PC-9 (cell line): ENCODE results near the gene NCS1. TPM values are rescaled to one million over a fixed set of nuclear protein-coding genes. Genes with fewer than 3 reads are reported as not detected.

ENCODE experiments used
- BruUV-seq: library from RNA; stranded (reverse); fragments of 400-500 nt; replicated peaks from 2 replicates; lab custom pipeline; 2021; lab: Mats Ljungman, UMichigan
- CTCF ChIA-PET: fragments of 300-600 bp; sonication (Branson Sonifier 250); formaldehyde crosslinking; loops from one replicate; lab custom pipeline; 2022; ENCODE audit warnings: antibody characterized with exemption; lab: Charles Lee
- POLR2A ChIA-PET: fragments of 300-600 bp; sonication (Branson Sonifier 250); formaldehyde crosslinking; loops from one replicate; lab custom pipeline; 2022; ENCODE audit warnings: antibody characterized with exemption; ENCODE audit not compliant: unreplicated experiment; lab: Charles Lee
- DNase-seq, 2 experiments: peaks; one replicate each; pipeline versions ENCODE4 v3.0.0 to v3.0.0-alpha.2; 2015 to 2022; ENCODE audit warnings: mixed read lengths in 1 of 2
- H2AFZ ChIP-seq: fragments of 200-600 bp; sonication (generic); 2 replicates; pipeline ENCODE4 v1.8.1; 2017; ENCODE audit warnings: antibody characterized with exemption
- H3F3A ChIP-seq: fragments of 200-600 bp; sonication (generic); 2 replicates; pipeline ENCODE4 v1.8.1; 2017; ENCODE audit warnings: antibody characterized with exemption, mild to moderate bottlenecking, low read depth; ENCODE audit not compliant: insufficient read depth
- H3K27ac ChIP-seq: fragments of 200-600 bp; sonication (generic); 2 replicates; pipeline ENCODE4 v1.6.1; 2016; ENCODE audit warnings: mixed run types
- H3K27me3 ChIP-seq: fragments of 200-600 bp; sonication (generic); 2 replicates; pipeline ENCODE4 v1.6.1; 2016; ENCODE audit warnings: low read depth, mixed run types; ENCODE audit not compliant: insufficient read depth
- H3K36me3 ChIP-seq: fragments of 200-600 bp; sonication (generic); 2 replicates; pipeline ENCODE4 v1.6.1; 2016; ENCODE audit warnings: low read depth, mixed run types
- H3K4me1 ChIP-seq: fragments of 200-600 bp; sonication (generic); replicated peaks from 2 replicates; pipeline ENCODE4 v1.6.1; 2016; ENCODE audit warnings: mixed run types; ENCODE audit not compliant: insufficient read depth
- H3K4me2 ChIP-seq: fragments of 200-600 bp; sonication (generic); 2 replicates; pipeline ENCODE4 v1.6.1; 2017; ENCODE audit warnings: mixed run types
- H3K4me3 ChIP-seq: fragments of 200-600 bp; sonication (generic); 2 replicates; pipeline ENCODE4 v1.6.1; 2016; ENCODE audit warnings: mixed run types
- H3K79me2 ChIP-seq: fragments of 200-600 bp; sonication (generic); 2 replicates; pipeline ENCODE4 v1.6.1; 2017; ENCODE audit warnings: low read depth, mixed run types
- H3K9me2 ChIP-seq: fragments of 200-600 bp; sonication (generic); 2 replicates; pipeline ENCODE4 v1.8.1; 2017; ENCODE audit warnings: mild to moderate bottlenecking; ENCODE audit not compliant: insufficient read depth
- H3K9me3 ChIP-seq: fragments of 200-600 bp; sonication (generic); 2 replicates; pipeline ENCODE4 v1.8.1; 2016; ENCODE audit warnings: low read depth; ENCODE audit not compliant: insufficient read depth
- H4K20me1 ChIP-seq: fragments of 200-600 bp; sonication (generic); 2 replicates; pipeline ENCODE4 v1.8.1; 2017; ENCODE audit not compliant: insufficient read depth
- CTCF ChIP-seq: fragments of 200-600 bp; sonication (generic); conservative IDR thresholded peaks from 2 replicates; pipeline ENCODE4 v1.6.1; 2017; ENCODE audit warnings: mixed run types, antibody characterized with exemption, mild to moderate bottlenecking, moderate library complexity
- EZH2 ChIP-seq: fragments of 200-600 bp; sonication (generic); IDR thresholded peaks from 2 replicates; pipeline ENCODE4 v1.8.0; 2017; ENCODE audit warnings: antibody characterized with exemption, low read depth
- intact Hi-C: fragments of 100-400 bp; cut with micrococcal nuclease; formaldehyde crosslinking; loops from one replicate; pipeline ENCODE4 v1.10.0; 2022; ENCODE audit not compliant: unreplicated experiment
- total RNA-seq: library from RNA; stranded (reverse); gene quantifications from 2 replicates; pipeline ENCODE4 v1.2.3, GENCODE V29; 2021

The NCS1 gene
- total RNA-seq, 1 experiment from 2014 or later = 59.2 TPM

GRCh38 chr9:130159057-130159456 is 13.1 kb upstream of the NCS1 start:
- no peaks in the 10 kb centered on the region for H3K4me1 ChIP-seq
- H3K4me3 ChIP-seq = no peak overlapping the region
- TF ChIP-seq EZH2 = no peak
- no peak for TF ChIP-seq CTCF
- H3K9me3 ChIP-seq = no peaks in the 10 kb centered on the region
- no peaks in the 10 kb centered on the region for H3K9me2 ChIP-seq
- no peaks in the 10 kb centered on the region for H3K79me2 ChIP-seq
- no peak overlapping the region for H3K27ac ChIP-seq
- POLR2A ChIA-PET = no interaction called here
- no peaks in the 10 kb centered on the region for H3K27me3 ChIP-seq
- no peaks in the 10 kb centered on the region for H3K36me3 ChIP-seq
- no TSS peak for BruUV-seq
- no peak overlapping the region for H2AFZ ChIP-seq
- H3F3A ChIP-seq = no peaks in the 10 kb centered on the region
- CTCF ChIA-PET = no interaction called here
- intact Hi-C loops = no loop called here
- H4K20me1 ChIP-seq = no peaks in the 10 kb centered on the region
- no peak for DNase-seq
- H3K4me2 ChIP-seq = no peak overlapping the region

GRCh38 chr9:130159915-130160670 is 12.1 kb upstream of the NCS1 start:
- TF ChIP-seq EZH2 = no peak
- TF ChIP-seq CTCF = no peak
- no peak overlapping the region for H2AFZ ChIP-seq
- H4K20me1 ChIP-seq = no peaks in the 10 kb centered on the region
- H3K27ac ChIP-seq = no peak overlapping the region
- intact Hi-C loops = no loop called here
- ChIA-PET POLR2A (no interaction called here), CTCF (no interaction called here)
- no peaks in the 10 kb centered on the region for H3K27me3 ChIP-seq
- H3K4me3 ChIP-seq = no peak overlapping the region
- H3F3A ChIP-seq = no peaks in the 10 kb centered on the region; the same call in 1 of the 2 replicates
- H3K4me1 ChIP-seq = no peaks in the 10 kb centered on the region
- H3K4me2 ChIP-seq = no peak overlapping the region
- H3K36me3 ChIP-seq = no peaks in the 10 kb centered on the region
- no peak for DNase-seq
- no TSS peak for BruUV-seq
- H3K9me2 ChIP-seq = no peaks in the 10 kb centered on the region
- H3K9me3 ChIP-seq = no peaks in the 10 kb centered on the region
- no peaks in the 10 kb centered on the region for H3K79me2 ChIP-seq

GRCh38 chr9:130160862-130161470 is 11.2 kb upstream of the NCS1 start:
- H3K79me2 ChIP-seq = no peaks in the 10 kb centered on the region
- no peak overlapping the region for H3K4me2 ChIP-seq
- no peak overlapping the region for H2AFZ ChIP-seq
- no peak for TF ChIP-seq EZH2
- no peak for TF ChIP-seq CTCF
- BruUV-seq = no TSS peak
- H3K36me3 ChIP-seq = no peaks in the 10 kb centered on the region
- H3K4me1 ChIP-seq = no peaks in the 10 kb centered on the region
- no peaks in the 10 kb centered on the region for H3K9me3 ChIP-seq
- intact Hi-C loops = no loop called here
- H3F3A ChIP-seq = no peaks in the 10 kb centered on the region; the same call in 1 of the 2 replicates
- no peaks in the 10 kb centered on the region for H3K9me2 ChIP-seq
- no peak overlapping the region for H3K4me3 ChIP-seq
- POLR2A ChIA-PET = no interaction called here
- no peaks in the 10 kb centered on the region for H3K27me3 ChIP-seq
- no peak for DNase-seq
- no peak overlapping the region for H3K27ac ChIP-seq
- CTCF ChIA-PET = no interaction called here
- H4K20me1 ChIP-seq = no peaks in the 10 kb centered on the region
